HG03521 (cell line): ENCODE results near the gene SNX5.
"Not testable (repeated sequence)": the region's sequence is repeated elsewhere in the genome, so short reads cannot be mapped to it uniquely, and the experiment has no call there.

Source experiments
- ATAC-seq: cut with Tn5 transposase; IDR thresholded peaks from one replicate; pipeline ENCODE4 v1.9.1; 2021; ENCODE audit warnings: mild to moderate bottlenecking, moderate library complexity; ENCODE audit not compliant: unreplicated experiment

Gene SNX5

DNA sequence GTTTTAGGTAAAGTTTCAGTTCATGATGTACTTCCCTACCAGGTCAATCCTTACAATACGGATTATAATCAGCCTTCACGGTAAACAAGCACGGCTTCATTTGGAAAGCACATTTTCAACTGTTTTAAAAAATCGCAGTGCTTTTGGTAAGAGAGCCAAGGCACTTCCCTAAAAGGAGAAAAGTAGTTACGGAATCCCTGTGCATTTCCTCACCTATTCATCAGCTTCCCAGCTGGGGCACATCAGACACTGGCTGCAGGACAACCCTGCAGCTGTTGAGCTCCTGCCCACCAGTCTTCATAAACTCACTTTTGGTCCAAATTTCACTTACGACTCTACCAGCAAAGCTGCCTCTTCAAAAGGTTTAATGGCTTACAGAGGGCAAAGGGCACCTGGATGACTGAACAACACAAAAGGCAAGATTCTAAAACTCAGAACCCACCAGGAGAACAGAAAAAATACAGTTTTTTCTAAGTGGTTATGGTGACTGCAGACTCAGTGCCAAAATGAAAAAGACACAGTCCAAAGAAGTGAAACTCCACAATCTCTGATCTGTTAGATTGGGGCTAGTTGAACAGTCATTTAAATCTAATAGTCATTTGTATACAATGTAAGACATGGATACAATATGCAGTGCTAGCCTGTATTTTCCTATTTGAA is 7.5 kb downstream of the SNX5 start:
- no peak for ATAC-seq

DNA sequence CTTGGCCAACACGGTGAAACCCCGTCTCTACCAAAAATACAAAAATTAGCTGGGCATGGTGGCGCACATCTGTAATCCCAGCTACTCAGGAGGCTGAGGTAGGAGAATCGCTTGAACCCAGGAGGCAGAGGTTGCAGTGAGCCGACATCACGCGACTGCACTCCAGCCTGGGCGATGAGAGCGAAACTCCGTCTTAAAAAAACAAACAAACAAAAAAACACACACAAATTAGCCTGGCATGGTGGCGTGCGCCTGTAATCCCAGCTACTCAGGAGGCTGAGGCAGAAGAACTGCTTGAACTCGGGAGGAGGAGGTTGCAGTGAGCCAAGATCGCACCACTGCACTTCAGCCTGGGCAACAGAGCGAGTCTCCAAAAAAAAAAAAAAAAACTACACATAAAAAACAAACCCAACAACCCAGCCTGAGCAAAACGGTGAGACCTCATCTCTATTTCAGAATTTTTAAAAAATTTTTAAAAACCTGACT is 8.2 kb downstream of the SNX5 start:
- ATAC-seq = not testable (repeated sequence)

DNA sequence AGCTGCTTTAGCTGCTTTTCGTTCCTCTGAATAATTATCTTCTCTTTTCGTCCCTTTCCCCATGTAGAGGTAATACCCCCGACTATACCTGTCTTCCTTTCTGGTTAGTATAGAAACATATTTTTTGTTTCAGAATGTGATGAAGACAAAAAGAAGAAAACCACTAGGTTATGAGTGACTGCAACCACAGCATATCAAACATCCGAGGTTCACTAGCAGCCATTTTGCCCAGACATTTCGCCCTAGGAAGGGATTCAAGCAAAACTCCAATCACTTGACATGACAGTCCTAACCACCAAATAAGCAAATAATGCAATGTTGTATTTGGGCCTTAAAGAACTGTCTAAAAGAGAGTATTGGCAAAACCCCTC is 9.4 kb downstream of the SNX5 start:
- no peak for ATAC-seq

DNA sequence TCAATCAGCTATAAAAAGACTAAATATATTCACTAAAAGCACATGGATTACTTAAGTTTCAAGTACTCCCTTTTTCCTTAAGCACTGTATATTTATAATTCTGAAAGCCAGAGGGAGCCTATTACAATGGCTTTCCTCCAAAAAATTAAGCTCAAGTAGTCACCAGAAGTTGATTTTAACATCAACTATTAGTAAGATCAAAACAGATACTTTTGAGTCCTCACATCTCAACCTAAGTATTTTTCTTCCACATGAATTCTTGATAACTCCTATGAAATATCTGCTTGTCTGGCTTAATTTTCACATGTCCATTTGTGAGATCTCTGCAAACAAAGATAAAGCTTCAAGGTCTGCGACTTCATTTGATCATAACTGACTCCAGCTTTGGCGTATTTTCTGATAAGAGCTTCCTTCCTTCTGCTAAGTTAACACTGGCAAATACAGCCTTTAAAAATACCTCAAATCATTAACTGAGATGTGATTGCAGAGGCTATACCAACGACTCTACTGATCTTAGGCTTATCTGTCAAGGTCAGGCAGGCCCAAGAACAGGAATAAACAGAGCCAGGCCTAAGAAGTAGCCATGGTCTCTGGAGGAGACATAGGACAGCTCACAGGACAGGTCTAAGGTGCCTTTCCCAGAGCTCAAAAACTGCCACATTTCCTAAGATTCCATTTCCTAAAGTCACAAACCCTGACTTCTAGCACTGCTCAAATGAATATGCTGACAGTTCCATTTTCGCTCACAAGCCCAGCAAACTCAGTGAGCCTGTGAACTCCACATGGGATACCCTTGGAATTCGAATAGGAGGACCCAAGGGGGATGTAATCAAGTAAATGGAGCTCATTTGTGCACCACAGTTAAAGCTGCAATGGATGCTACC is 10.0 kb downstream of the SNX5 start:
- no peak for ATAC-seq

DNA sequence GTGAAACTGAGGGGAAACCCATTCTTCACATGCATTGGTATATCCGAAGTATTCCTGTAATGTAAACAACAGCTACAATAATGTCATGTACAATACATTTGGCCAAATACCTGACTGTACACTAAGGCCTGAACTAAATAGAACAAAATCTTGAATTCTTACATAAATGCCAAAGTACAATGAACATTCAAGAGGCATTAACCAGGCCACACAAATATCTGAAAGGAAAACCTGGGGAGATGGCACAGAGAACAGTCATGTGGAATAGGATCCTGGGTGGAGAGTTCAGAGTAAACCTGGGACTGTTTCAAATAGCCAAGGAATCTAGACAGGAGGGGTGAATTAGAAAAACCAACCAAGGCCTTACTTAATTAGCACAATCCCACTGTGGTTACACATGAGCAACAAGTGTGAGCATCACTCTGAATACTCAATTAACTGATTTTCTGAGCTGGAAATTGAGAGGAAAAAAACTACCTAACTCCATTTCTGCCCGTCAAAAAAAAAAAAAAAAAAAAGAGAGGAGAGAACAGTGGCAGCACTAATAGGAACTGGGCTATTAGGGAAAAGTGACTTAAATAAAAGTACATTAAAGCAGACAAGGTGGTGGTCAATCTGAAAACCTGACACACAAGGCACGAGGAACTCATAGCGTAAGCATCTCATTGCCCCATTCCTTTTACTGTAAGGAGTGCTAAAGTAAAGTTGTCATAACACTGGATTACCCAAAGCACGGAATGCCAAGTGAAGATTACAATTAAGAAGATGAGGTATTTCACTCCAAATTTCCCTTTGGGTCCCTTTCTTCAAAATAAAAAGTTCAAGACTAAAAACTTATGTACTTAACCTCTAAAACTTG is 10.9 kb downstream of the SNX5 start:
- ATAC-seq = no peak

DNA sequence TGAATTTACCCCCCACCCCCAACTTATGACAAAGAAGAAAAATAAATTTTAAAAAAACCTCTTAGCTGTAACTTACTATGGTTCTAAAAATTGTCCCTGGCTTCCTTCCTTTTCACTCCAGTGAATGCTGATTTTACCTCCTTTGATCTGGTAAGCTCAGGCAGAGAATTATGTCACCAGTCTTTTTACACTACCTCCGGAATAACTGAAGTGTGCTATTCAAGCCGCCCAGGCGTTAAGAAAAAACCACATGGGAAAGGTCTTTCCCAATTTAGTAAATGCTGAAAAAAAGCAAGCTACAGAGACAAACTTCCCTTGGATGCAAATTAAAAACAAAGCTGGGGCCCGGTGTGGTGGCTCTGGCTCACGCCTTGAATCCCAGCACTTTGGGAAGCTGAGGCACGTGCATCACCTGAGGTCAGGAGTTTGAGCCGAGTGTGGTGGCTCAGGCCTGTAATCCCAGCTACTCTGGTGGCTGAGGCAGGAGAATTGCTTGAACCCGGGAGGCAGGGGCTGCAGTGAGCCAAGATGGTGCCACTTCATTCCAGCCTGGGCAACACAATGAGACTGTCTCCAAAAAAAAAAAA is 12.4 kb downstream of the SNX5 start:
- ATAC-seq = no peak

DNA sequence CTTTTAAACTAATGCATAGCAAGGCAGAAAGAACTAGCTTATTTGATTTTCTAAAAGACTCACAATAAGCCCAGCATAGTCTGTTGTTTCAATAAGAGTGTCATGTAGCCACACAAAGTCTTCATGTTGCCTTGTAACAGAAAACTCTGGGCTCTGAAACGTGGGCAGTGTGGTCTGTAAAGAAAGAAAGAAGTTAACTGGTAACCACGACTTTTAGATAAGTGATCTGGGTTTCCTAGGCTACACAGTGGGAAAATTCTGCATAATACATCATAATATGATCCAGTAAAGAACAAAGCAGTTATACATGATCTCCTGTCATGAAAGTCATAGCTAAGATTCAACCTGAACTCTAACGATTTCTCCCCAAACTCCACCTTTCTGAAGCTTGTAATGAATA is 13.3 kb downstream of the SNX5 start:
- no peak for ATAC-seq

DNA sequence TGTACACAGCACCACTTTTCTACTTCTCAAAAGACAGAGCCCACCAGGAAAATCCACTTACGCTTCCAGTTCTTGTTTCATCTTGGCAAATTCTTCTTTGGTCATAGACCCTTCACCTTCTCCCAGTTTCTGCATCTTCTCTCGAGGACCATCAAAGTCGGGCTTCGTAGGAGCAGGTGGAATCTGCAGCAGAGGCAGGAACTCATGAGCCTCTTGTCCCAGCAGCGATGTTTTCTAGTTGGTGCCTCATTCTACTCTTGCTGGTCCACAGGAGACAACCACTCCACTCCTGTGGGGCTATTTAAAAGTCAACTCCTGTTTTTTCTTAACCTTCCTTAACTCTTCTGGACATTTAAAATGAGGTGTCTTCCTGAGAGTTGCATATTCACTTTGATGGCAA is 14.7 kb downstream of the SNX5 start:
- no peak for ATAC-seq

DNA sequence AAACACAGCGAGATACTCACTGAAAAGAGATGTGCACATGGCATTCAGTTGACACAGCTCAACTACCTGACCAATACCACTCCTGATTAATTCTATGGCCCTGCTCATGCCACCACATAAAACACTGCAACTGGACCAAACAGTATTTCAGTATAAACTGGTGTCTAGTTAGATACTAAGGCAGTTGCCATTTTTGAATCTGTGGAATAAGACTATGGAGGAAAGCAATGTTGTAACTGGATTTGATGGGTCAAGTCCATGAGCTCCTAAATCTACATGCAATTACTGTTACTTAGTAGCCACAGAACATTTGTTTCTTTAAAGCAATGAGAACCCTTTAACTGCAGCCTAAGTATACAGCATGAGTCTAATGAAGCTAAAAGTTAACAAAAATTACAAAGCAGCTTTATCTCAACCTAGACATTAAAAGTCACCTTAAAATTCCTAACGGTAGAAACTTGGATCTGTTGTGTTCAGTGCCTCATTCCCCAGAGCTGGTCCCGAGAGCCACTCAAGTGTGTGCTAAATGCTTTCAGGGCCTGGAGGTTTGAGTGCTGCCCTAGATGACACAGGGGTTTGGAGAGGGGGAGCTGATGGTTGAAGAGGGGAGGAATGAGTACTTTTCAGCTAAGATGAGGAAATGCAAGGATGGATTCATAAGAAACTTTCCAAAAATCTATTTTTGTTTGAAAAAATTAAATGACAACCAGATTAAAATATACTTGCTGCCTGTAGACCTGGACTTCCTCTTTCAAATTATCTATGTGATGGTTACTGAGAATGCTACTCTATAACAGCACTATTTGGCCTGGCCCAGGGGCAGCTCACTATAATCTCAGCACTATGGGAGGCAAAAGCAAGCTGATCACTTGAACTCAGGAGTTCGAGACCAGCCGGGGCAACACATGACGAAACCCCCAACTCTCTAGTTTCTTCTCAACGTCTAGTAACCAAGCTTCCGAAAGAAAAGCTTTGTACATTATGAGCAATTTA is 15.6 kb downstream of the SNX5 start:
- ATAC-seq = no peak

DNA sequence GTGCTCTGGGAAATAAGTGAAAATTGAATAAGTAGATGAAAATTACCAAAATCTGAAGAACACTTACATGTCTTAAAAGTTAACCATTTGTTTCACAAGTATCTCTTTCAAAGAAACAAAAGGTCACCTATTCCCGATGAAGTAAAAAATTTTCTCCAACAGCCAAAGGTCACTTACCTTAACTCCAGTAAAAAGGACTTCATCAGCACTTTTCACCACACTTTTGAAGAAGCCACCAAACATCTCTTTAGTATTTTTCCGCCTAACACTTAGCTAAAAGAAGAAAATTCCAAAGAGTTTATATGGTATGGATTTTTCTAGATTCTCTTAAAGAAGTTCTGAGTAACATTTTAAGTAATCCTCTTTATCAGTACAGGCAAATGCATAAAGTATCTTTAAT is 17.3 kb downstream of the SNX5 start:
- no peak for ATAC-seq

DNA sequence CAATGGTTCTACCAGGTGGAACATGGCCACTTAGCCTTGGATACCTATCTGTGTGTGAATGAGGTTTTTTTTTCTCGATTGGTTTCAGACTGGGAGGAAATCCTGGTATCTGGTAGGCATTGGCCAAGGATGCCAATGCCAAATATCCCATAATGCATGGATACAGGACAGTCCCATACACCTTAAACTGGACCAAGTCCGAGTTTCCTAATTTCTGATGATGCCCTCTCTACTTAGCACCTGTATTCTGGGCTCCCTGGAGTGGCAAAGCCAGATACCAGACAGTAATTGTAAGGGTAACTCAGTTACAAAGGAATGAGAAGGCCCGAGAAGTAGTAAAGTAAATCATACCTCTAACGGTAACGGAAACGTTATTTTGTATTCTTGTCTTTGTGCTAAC is 17.9 kb downstream of the SNX5 start:
- ATAC-seq = no peak

DNA sequence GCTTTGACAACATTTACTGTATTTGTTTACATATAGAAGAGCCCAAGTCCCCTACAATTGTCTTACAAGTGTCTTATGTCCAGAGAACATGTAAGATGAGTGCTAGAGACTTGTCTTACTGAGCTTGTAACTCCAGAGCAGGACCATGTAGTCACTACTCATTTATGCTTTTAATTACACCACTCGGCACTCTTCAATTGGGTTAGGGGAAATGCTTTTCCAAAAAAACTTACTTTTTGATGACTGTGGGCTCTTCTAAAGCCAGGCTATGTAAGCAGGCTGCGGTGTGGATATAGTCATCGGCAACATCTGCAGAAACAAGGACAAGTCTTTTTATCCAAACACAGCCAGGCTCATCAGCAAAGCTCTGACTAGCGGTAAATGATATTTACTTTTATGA is 18.7 kb downstream of the SNX5 start:
- ATAC-seq = no peak

DNA sequence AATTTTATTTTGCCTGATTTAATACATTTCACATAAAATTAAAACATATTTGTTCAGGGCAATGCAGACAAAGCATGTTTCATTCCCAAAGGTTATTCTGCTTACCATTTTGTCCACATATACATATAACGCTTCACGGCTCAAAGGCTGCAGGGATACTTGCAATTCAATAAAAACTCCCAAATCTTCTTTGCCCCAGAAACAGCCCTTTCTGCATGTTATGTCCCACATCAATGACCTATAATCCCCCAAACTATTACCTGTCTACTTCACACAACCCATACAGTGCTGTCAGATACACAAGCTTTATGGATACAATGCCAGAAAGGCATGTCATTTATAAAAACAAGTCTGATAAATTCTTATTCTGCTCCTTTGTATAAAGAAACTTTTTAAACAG is 20.2 kb downstream of the SNX5 start:
- no peak for ATAC-seq

DNA sequence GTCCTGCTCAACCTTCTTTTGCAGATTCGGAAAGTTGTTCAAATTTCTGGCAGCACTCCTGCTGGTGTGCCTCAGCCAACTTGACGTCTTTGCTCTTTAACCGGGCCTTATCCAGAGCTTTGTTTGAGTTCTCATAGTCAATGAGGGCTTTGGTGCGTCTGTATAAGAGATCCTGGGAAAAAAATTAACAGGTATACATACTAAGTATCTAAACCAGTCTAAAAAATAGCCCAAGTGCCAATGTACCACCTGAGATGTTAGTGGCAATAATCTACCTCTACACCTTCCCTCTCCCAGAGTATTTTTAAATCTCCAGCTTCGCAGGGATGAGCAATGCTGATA is 21.1 kb downstream of the SNX5 start:
- ATAC-seq = no peak

DNA sequence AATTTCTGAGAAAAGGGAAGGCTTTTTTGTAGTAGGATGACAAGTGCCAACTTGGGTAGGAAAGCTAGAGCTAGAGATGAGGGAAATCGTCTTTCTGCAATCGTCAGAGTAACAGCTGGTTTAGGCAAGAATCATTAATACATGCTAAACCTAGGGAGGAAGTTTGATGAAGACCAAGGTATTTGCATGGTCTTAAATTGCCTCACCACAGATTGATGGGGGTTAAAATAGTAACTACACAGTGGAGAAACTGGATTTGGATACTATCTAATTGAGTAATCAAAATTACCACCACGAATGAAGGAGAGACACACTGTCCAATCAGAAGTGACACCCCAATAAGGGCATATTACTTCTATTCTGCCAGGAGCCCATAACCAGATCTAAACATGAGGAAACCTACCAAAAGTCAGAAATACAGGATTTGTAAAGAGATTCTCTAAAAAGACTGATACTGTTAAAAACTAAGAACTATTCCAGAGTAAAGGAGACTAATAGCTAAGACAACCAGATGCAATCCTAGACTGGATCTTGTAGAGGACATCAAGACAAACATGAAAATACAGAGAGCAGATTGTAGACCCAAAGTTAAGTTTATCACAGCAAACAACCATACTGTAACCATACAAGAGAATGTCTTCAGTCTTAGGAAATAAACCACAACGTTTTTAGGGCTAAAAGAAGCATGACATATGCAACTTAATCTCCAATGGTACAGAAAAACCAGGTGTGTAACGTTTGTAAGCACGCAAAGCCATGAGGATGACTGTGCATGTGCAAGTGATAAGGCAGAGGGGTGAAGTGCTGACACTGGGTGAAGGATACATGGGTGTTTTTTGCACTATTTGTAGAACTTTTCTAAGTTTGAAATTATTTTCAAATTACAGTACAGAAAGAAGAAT is 21.8 kb downstream of the SNX5 start:
- ATAC-seq = no peak

DNA sequence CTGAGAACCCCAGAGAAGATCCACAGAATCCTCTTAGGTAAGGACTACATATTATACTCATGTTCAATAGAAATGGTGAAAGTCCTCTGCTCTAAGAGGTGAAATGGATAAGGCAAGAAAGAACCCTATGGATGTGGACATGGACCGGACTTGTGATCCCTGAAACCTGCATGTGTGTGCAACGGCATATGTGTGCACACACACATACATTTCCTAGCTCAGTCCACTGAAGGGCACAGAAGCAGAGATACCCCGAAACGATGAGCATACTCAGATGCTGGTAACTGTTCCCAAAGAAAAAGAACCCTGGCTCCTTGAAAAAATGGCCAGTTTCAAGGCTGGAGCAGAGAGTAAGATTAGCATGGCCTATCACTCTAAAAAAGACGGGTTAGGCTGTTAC is 22.6 kb downstream of the SNX5 start:
- no peak for ATAC-seq

DNA sequence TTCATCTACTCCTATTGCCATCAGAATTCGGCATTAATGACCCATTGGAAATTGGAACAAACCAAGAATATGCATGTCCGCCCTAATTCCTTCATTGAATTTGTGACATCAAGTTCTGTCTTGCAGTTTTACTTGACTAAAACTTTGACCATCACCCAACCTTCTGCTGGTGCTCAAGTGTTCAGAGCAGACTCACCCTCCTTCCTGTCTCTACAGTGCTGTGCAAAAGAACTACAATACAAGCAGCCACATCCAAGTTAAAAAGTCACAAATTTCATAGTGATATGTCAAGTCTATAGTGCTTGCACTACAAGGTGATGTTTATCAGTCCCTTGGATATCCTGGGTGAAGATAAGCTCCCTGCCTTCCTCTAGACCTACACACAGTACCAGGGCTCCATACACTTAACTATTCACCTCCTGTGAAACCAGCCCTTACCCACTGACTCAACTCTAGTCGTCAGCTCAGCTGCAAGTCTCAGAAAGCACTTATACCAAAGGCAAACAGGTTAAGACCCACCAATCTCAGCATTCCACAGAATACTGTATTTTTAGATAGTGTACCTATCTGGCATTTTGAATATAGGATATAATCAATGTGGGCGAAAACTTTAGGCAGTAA is 23.6 kb downstream of the SNX5 start:
- ATAC-seq = no peak

DNA sequence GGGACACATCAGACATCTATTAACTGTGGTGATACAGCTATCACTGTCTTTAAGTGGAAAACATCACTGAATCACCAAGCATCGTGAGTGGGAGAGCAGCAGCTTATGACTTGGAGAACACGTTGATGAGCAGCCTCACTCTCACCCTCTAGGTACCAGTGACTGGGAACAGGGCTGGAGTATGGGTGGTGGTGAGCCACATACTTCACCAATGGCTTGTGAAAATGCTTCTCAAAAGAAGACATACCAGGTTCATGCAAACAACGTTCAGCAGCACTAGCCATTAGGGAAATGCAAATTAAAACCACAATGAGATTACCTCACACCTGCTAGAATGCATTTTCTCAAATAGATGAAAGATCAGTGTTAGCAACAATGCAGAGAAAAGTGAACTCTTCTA is 25.3 kb downstream of the SNX5 start:
- peak; percentile 60 for ATAC-seq

DNA sequence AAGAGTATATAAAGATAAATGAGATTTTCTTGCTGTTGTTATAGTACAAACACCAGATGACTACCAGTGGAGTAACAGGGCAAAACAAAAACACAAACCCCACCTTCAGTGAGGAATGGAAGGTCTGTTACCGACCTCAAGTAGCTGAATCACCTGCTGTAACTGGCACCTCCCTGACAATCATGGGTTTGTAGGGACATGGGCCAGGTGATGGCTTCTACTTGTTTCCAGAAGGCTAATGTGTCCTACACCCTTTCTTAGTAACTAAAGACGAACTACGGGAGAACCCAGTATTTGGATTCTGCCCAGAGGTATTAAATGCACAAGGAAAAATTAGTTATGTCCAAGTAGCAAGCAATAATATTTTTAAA is 26.8 kb downstream of the SNX5 start:
- ATAC-seq = no peak
